Stimulated activated CD4-positive, alpha-beta T cell treated with anti-CD3 and anti-CD28 coated beads, Interleukin-2, amount 100 ng/mL, for 24 hours (primary cell): ENCODE results near the gene NUP62.

Source experiments
- DNase-seq, 2 donors: peaks; one replicate each; pipeline ENCODE4 v3.0.0-alpha.2; 2020

NUP62 gene

DNA sequence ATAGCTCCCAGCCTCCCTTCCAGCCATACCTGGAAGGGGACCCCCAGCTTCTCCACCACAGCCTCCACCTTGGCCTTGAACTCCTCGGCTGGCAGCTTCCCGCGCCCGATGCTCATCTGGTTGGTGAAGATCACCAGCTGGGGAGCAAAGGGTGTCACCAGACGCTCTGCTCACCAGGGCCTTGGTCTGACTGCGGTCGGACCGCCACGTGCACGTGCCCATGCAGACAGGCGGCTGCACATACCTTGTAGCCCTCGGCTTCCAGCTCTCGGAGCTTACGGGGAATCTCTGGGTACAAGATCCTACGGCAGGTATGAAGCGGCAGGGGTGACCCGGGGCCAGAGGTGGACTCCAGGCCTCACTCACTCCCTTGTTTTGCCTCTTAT, 65.4 kb downstream of the NUP62 start:
- no peak for DNase-seq

DNA sequence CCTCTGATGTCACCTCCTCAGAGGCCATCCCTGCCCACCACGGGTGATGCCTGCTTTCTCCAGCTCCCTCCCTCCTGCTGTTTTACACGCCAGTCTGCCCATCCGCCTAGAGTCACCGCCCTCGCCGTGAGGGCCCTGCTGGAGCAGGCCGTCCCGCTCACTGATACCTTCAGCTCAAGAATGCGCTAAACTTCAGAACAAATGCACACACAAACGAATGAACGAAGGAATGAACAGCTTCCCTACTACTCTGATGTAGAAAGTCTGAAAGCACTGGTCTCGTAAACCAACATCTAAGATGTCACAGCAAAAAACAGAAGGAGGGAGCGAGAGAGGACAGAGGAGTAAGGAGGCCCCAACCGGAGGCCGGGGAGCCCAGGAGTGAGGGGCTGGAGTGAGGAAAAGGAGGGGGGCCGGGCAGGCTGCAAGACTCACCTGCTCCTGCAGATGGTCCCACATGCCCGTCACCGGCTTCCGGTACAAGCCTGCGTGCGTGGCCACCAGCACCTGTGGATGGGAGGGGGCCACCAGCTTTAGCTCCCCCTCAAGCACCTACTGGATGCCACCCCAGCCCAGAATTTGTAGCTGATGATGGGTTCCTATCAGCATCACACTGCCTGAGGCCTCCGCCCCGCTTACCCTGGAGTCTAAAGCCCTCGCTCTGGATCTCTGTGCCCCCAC, 65.9 kb downstream of the NUP62 start:
- no peak for DNase-seq

DNA sequence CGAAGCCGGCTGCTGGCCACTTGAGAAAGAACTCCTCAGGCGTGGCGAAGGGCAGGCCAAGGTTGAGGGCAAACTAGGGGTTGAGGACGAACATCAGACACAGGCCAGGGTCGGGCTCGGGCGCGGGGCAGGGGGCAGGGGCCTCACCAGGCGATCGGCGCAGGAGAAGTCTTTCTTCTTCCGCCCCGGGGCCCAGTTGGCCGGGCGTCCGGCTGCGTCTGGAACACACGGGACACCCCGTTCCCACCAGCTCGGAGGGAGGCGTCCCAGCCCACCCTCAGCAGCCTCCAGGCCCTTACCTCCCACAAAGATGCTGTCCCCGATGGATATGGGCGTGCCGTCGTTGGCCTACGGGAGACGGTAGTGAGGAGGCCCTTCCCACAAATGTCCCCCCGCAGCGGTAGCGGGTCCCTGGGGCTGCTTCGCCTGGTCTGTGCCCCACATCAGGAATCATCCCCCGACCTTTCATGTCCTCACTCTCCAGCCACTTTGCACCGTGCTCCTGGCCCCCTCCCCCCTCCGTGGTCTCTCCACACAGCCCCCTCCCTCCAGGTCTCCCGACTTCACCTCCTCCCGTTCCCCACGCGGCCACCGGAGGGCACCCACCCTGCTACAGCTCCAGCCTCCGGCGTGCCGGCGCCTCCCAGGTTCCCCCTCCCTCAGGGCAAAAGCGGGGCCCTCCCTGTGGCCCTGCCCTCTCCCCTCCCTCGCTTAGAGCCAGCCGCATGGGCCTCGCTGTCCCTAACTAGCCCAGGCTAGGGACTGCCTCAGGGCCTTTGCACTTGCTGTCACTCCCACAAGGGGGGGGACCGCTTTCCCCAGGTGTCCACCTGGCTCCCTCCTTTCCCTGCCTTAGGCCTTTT, 66.7 kb downstream of the NUP62 start:
- DNase-seq: peak in 1 of 2 donors; percentile 45

DNA sequence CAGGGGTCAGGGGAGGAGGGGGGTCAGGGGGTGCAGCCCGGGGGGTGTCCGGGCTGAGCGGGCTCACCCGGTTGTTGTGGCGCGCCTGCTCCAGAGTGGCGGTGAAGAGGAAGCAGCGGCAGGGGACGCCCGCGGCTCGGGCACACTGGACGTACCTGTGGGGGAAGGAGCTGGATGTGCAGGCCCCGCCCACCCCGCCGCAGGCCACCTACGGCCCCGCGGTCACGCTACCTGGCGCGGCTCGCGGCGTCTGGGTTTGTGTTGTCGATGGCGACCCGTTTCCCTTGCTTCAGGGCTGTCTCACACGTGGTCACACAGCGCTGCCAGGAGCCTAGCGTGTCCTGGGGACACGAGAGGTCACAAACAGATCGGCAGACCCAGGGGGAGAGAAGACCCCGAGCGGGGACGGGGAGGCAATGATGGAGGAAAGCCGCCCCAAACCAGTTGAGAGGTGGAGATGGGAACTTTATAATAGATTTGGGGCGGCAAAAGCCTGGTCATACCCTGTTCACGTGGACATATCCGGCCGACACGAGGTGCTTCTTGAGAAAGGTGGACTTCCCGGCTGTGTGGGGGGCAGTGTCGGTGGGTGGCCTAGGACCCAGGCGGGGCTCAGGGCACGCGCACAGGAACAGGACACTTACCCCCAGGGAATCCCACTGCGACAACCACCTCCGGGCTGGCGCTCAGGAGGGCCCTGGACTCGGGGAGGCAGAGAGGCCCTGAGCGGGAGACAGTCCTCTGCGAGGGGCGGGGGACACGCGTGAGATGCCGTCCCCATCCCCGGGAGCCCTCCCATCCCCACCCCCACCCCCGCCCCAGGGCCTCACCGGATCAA, 67.5 kb downstream of the NUP62 start:
- no peak for DNase-seq

DNA sequence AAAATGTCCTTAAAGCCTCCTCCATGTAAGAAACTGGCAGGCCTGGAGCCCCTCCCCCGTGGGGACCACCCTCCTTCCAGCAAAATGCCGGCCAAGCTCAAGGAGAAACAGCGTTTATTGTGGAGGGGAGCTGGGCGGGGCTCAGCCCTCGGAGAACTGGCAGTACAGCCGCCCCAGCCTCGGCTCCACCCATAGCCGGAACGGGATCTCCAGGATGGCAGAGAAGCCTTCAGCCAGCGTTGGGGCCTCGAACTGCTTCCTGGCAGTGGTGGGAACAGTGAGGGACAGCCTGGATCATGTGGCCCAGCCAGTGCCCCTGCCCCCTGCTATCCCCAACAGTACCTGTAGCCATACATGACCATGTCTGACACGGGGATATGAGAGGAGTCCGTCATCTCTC, 68.2 kb downstream of the NUP62 start:
- no peak for DNase-seq

DNA sequence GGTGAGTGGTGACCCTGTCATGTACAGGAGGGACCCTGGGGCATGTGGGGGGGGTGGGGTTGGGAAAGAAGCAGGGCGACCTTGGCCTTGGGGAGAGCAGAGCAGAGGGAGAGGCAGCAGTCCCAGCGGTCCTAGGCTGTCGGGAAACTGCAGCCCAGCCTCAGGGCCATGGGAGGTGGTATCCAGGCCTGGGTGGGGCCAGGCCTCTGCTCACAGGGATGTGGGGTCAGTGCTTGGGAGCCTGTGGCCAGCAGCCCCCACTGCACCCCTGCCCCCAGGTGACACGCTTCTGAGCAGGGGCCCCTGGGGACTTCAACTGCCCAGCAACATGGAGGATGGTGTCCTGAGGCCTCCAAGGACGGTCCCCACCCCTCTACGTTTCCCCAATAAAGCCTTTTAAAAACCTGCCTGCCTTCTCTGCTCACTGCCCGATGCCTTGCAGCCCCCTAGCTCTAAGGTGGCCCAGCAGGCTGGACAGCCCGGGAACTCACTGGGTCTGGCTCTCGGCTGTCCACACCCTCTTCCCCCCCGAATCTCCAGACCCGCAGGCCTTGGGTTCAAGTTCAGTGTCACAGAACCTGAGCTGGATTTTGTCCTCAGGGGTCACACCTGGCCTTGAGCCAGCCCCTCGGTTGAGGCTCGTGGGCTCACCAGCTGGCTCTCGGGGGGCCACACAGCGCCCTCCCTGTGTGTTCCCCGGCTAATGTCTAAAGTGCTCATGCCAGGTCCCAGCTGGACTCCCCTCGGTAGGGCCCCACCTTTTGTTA, 68.8 kb downstream of the NUP62 start:
- DNase-seq: no peak

DNA sequence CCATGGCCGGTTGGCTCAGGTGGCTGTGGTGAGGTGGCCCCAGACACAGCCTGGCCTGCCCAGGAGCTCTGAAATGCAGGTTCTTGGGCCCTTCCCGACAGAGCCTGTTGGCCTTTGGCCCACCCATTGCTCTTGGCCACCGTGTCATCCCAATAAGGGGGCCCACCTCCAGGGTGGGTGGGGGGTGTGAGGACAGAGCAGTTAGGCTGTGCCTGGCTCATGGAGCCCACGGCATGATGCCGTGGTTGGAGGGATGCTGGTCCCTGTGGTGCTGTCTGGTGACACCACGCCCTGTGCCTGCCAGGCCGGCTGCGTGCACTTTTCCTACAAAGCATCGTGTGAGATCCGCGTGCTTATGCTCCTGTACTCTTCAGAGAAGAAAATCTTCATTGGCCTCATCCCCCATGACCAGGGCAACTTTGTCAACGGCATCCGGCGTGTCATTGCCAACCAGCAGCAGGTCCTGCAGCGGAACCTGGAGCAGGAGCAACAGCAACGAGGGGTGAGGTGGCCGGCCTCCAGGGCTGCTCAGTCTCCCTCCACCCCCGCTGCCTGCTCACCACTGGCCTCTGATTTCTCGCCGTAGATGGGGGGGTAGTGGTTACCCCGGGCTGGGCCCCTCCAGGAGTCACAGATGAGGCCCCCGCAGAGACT, 69.5 kb downstream of the NUP62 start:
- DNase-seq: no peak

DNA sequence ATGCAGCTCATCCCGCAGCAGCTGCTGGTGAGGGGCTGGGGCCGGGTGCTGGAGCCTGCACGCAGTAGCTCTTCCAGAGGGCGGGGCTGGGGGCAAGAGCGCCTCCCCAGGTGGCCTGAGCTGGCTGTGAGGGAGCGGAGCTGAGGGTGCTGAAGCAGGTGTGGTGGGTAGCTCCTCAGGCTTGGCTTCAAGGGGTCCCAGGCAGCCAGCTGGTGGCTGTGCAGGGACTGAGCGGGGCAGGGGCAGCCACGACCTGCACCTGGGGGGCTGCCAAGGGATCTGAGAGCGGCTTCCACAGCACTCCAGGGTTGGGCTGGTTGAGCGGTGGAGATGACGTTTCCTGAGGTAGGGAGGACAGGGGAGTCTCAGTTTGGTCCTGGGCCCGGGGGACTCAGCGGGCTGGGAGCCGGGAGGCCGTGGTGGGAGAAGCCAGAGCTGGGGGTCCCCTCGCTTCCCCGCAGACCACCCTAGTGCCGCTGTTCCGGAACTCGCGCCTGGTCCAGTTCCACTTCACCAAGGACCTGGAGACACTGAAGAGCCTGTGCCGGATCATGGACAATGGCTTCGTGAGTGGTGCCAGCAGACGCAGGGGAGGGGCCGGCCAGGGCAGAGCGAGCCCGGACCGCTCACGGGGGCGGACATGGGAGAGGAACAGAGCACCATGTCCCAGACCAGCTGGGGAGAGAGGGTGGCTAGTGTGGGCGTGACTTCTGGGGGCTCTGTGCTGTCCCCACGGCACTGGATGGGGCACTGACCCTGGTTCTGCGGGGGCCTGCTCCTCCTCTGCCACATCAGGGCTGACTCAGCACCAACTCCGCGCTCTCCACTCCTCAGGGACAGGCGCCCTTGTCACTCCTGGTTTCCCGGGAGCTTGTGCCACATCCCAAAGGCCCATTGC, 71.0 kb downstream of the NUP62 start:
- DNase-seq: no peak

DNA sequence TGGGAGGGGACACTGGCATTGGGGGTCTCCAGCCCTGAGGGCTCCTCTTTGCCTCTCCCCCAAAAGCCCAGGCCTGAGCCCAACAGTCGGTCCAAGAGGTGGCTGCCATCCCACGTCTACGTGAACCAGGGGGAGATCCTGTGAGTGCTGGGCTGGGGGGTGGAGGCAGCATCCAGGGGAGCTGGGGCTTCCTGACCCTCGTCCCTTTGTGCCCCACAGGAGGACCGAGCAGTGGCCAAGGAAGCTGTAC, 71.5 kb downstream of the NUP62 start:
- DNase-seq: no peak

DNA sequence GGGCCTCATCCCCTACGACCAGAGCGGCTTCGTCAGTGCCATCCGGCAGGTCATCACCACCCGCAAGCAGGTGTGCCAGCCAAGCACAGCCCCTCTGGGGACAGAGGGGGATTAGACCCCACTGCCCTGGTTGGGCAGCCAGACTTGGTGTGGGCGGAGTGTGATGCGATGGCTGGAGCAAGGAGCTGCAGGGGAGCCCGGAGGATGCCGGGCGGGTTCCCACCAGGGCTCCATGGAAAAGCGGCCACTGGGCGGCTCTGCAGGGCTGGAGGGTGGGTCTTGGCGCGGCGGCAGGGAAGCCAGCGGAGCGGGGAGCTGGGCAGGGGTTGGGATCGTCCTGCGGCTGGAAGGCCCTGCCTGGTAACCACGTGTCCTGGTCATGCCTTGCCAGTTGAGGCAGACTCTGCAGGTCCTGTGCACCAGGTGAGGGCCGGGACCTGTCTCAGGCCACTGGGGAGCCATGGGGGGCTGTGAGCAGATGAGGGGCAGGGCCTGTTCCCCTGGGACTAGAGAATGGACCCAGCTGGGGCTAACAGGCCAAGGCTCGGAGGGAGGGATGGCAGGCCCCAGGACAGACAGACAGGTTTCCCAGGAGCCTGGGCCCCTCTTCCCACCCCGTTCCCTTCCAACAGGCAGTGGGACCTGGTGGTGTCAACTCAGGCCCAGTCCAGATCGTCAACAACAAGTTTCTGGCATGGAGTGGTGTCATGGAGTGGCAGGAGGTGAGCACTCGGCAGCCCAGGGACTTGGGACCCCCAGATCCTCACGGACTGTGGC, 72.1 kb downstream of the NUP62 start:
- DNase-seq: peak in 1 of 2 donors; percentile 25
